ENCODE measurements around the gene ZNF205.

GRCh38 chr16:3095869-3096268 is 16.5 kb upstream of the ZNF205 start:
- peak in 8 of 12 donors; percentile 13 to 38 (median 19) for TF ChIP-seq CTCF (IDR thresholded peaks at IDR 0.05)
- no peak for TF ChIP-seq POLR2A (IDR thresholded peaks at IDR 0.05)
